ENCODE data around the gene TPRN.

TPRN gene

GRCh38 chr9:137160054-137160425 lies 40.5 kb downstream of the TPRN start:
- Mint-ChIP-seq H3K9me3 (no peaks in the 10 kb centered on the region), H3K4me1 (peaks cover 43% of the 10 kb centered on the region), H3K27ac (no peak overlapping the region), H3K4me3 (no peak overlapping the region), H3K27me3 (peaks cover 93% of the 10 kb centered on the region)
- ATAC-seq (no peak), DNase-seq (no peak)

DNA sequence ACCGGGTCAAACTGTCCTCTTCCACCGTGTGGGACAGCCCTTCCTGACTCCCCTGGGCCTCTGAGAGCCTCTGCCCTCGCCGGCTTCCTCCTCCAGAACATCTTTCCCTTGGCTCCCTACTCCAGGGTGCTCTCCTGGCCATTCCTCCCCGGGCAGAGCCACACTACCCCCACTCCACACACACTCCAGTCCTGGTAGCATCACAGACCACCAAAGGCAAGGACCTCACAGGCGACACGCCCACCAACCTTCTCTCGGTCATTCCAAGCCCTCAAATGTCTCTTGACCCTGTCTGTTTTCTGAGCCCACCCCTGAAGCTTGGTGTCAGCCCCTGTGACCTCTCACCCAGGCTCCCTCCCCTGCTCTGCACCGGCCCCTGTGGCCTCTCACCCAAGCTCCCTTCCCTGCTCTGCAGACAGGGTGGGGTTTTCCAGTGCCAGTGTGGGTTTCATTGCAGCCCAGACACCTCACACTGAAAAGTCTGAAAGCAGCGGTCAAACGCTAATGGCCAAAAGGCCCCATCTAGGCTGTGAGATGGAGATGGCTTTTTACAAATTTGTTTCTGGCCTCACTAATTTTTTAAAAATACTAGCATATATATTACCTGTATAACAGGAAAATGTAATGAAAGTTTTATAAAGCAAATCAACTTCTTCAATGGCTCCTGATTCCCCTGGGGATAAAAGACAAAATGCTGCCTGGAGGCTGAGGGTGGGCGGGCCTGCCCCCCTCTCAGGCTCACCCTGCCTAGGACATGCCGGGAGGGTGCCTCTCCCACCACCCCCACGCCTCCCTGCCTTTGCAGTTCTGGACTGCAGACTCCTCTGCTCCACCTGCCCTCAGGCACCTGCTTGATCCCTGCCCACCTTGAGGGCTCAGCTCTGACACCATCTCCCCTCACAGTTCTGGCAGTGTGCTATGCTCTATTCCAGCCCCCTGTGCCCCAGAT lies 41.2 kb downstream of the TPRN start:
- H3K27me3 Mint-ChIP-seq: peaks cover 92% of the 10 kb centered on the region
- H3K4me3 Mint-ChIP-seq: no peak overlapping the region
- no peak overlapping the region for H3K27ac Mint-ChIP-seq
- ATAC-seq: no peak
- no peaks in the 10 kb centered on the region for H3K9me3 Mint-ChIP-seq
- no peak for DNase-seq
- H3K4me1 Mint-ChIP-seq: peaks cover 43% of the 10 kb centered on the region

DNA sequence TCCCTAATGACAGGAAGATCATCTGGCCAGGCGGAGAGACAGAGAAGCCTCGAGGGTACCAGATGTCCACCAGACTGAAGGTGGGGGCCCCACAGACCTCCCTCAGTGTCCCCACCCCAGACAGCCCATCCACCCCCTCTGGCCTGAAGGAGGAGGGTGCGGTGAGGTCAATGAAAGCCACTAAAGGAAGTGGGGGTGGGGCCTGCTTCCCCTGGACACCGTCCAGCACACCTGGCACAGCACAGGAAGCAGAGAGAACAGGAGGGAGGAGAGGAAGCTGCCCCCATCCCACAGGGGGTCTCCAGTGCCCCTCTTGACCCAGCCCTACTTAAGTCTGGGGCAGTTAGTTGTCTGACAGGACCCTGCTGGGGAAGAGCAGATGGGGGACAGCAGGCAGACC lies 41.9 kb downstream of the TPRN start:
- H3K9me3 Mint-ChIP-seq: no peaks in the 10 kb centered on the region
- no peak overlapping the region for H3K27ac Mint-ChIP-seq
- H3K27me3 Mint-ChIP-seq: peaks cover 86% of the 10 kb centered on the region
- H3K4me3 Mint-ChIP-seq: no peak overlapping the region
- no peak for ATAC-seq
- H3K4me1 Mint-ChIP-seq: peaks cover 43% of the 10 kb centered on the region
- no peak for DNase-seq

- peaks cover 78% of the 10 kb centered on the region for H3K27me3 Mint-ChIP-seq
- no peaks in the 10 kb centered on the region for H3K9me3 Mint-ChIP-seq
- H3K4me1 Mint-ChIP-seq: peaks cover 43% of the 10 kb centered on the region
- no peak for DNase-seq
- no peak for ATAC-seq
- H3K27ac Mint-ChIP-seq: peak overlapping the region in 1 of 2 donors; percentile 46
- H3K4me3 Mint-ChIP-seq: peak overlapping the region in 1 of 2 donors; percentile 46
Measured at GRCh38 chr9:137157618-137158415, 42.7 kb downstream of the TPRN start.

DNA sequence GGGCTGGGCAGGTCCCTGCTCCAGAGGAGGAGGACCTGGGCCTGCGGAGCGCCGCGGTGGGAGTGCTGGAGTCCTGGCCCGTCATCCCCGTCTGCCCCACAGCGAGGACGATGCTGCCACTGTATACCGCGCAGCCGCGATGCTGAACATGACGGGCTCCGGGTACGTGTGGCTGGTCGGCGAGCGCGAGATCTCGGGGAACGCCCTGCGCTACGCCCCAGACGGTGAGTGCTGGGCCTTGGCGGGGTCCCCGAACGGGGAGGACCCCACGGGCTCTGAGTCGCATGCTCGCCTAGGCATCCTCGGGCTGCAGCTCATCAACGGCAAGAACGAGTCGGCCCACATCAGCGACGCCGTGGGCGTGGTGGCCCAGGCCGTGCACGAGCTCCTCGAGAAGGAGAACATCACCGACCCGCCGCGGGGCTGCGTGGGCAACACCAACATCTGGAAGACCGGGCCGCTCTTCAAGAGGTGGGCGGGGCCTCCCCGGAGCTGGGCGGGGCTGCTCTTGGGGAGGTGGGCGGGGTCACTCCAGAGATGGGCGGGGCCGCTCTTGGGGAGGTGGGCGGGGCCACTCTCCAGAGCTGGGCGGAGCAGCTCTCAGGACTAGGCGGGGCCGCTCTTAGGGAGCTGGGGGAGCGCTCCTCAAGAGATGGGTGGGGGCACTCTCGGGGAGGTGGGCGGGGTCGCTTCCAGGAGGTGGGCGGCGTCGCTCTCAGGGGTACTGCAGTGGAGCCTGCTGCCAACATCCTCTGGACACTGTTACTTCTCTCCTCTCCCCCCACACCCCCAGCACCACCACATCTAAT lies 43.8 kb downstream of the TPRN start:
- Mint-ChIP-seq H3K9me3 (no peaks in the 10 kb centered on the region), H3K27ac (no peak overlapping the region), H3K4me1 (peaks cover 44% of the 10 kb centered on the region), H3K4me3 (peak overlapping the region; percentile 73 to 77), H3K27me3 (peaks cover 72% of the 10 kb centered on the region)
- ATAC-seq (peak; percentile 71), DNase-seq (peak; percentile 65 to 67)

DNA sequence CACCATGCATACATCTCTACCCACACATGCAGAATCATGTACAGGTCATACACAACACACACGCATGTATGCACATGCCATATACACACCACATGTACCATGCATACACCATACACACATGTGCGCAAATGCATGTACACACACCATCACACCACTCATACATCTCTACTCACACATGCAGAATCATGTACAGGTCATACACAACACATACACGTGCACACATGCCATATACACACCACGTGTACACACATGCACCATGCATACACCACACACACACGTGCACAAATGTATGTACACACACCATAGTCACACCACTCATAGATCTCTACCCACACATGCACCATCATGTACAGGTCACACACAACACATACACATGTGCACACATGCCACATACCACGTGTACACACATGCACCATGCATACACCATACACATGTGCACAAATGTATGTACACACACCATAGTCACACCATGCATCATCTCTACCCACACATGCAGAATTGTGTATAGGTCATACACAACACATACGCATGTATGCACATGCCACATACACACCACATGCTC lies 47.6 kb downstream of the TPRN start:
- H3K4me3 Mint-ChIP-seq: no peak overlapping the region
- ATAC-seq: no peak
- peaks cover 42% of the 10 kb centered on the region for H3K4me1 Mint-ChIP-seq
- no peak overlapping the region for H3K27ac Mint-ChIP-seq
- peaks cover 44% of the 10 kb centered on the region for H3K27me3 Mint-ChIP-seq
- DNase-seq: no peak
- no peaks in the 10 kb centered on the region for H3K9me3 Mint-ChIP-seq

DNA sequence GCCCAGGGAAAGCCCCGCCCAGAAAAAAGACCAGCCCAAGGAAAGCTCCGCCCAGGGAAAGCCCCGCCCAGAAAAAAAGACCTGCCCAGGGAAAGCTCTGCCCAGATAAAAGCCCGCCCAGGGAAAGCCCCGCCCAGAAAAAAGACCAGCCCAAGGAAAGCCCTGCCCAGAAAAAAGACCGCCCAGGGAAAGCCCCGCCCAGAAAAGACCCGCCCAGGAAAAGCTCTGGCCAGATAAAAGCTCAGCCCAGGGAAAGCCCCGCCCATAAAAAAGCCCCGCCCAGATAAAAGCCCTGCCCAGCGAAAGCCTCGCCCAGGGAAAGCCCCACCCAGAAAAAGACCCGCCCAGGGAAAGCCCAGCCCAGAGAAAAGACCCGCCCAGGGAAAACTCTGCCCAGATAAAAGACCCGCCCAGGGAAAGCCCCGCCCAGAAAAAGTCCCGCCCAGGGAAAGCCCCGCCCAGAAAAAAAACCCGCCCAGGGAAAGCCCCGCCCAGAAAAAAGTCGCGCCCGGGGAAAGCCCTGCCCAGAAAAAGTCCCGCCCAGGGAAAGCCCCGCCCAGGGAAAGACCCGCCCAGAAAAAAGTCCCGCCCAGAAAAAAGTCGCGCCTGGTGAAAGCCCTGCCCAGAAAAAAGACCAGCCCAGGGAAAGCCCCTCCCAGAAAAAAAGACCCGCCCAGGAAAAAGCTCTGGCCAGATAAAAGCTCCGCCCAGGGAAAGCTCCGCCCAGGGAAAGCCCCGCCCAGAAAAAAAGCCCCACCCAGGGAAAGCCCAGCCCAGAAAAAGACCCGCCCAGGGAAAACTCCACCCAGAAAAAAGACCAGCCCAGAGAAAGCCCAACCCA lies 49.7 kb downstream of the TPRN start:
- H3K9me3 Mint-ChIP-seq: no peaks in the 10 kb centered on the region
- peak; percentile 90 to 94 for DNase-seq
- peak; percentile 62 for ATAC-seq
- H3K27me3 Mint-ChIP-seq: peaks cover 43% of the 10 kb centered on the region
- H3K4me1 Mint-ChIP-seq: peaks cover 23% of the 10 kb centered on the region
- no peak overlapping the region for H3K27ac Mint-ChIP-seq
- peak overlapping the region; percentile 54 to 59 for H3K4me3 Mint-ChIP-seq

DNA sequence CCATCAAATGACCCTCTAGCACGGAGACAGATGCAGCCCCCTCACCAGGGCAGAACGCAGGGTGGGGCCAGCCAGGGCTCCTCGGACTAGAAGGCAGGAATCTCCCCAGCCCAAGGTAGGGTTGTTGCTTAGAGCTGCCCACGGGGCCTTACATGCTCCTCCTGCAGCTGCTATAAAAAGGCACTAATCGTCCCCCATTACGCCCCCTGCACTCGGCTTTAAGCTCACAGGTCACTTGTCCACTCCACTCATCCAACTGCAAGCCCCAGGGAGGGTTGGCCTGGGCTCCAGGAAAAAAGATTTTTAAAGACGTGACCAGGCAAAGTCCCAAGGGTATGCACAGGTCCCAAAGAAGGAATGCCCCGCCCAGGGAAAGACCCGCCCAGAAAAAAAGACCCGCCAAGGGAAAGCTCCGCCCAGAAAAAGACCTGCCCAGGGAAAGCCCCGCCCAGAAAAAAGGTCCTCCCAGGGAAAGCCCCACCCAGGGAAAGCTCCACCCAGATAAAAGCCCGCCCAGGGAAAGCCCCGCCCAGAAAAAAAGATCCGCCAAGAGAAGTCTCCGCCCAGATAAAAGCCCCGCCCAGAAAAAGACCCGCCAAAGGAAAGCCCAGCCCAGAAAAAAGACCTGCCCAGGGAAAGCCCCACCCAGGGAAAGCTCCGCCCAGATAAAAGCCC lies 50.5 kb downstream of the TPRN start:
- no peak for ATAC-seq
- peaks cover 38% of the 10 kb centered on the region for H3K27me3 Mint-ChIP-seq
- peak overlapping the region; percentile 17 to 59 for H3K4me3 Mint-ChIP-seq
- peaks cover 22% of the 10 kb centered on the region for H3K4me1 Mint-ChIP-seq
- no peak overlapping the region for H3K27ac Mint-ChIP-seq
- H3K9me3 Mint-ChIP-seq: no peaks in the 10 kb centered on the region
- DNase-seq: no peak

DNA sequence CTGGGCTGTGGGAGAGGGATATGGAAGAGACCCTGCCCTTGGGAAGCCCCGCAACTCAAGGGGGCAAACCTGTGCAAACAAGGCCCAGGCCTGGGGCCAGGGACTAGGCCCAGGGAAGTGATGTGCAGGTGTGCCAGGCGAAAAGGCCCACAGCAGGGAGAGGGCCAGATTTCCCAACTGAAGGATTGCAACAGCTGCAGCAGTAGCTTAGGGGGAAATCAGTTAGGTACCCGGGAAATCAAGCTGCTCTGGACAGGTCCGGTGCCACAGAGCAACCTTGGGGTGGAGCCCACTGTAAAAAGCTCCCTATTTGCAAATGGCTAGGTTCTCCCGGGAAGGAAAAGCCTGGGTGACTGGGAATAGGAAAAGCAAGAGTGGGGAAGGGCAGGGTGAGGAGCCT lies 51.2 kb downstream of the TPRN start:
- ATAC-seq (no peak), DNase-seq (no peak)
- no peak overlapping the region for H3K4me3 Mint-ChIP-seq
- peaks cover 22% of the 10 kb centered on the region for H3K4me1 Mint-ChIP-seq
- H3K27ac Mint-ChIP-seq: no peak overlapping the region
- peaks cover 36% of the 10 kb centered on the region for H3K27me3 Mint-ChIP-seq
- H3K9me3 Mint-ChIP-seq: no peaks in the 10 kb centered on the region

GRCh38 chr9:137148661-137149060 lies 51.9 kb downstream of the TPRN start:
- ATAC-seq: no peak

DNA sequence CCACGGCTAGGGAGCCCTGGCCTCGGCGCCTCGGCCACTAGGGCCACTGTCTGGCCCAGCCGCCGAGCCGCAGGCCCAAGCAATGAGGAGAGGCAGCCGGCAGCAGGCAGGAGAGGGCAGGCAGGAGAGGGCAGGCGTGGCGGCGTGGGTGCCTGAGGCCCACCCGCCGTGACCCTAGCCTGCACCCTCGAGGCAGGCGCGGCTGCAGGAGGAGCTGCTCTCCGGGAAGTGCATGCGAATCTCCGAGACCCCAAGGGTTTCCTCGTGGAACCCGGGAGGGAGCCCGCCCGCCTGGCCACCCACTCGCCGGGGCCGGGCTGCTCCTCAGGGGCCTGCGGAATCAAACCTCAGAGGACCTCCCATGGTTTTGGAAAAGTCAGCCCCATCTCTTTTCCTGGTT lies 52.3 kb downstream of the TPRN start:
- Mint-ChIP-seq H3K27me3 (peaks cover 47% of the 10 kb centered on the region), H3K4me3 (no peak overlapping the region), H3K27ac (no peak overlapping the region), H3K9me3 (no peaks in the 10 kb centered on the region), H3K4me1 (peaks cover 22% of the 10 kb centered on the region)
- ATAC-seq (no peak), DNase-seq (no peak)

More at GRCh38 chr9:137148661-137149060, 51.9 kb downstream of the TPRN start:
- Mint-ChIP-seq H3K9me3 (no peaks in the 10 kb centered on the region), H3K4me3 (no peak overlapping the region), H3K27me3 (peaks cover 43% of the 10 kb centered on the region), H3K27ac (no peak overlapping the region), H3K4me1 (peaks cover 22% of the 10 kb centered on the region)
- no peak for DNase-seq

- H3K9me3 Mint-ChIP-seq: no peaks in the 10 kb centered on the region
- peaks cover 22% of the 10 kb centered on the region for H3K4me1 Mint-ChIP-seq
- no peak overlapping the region for H3K4me3 Mint-ChIP-seq
- no peak for DNase-seq
- H3K27me3 Mint-ChIP-seq: peaks cover 51% of the 10 kb centered on the region
- no peak for ATAC-seq
- H3K27ac Mint-ChIP-seq: no peak overlapping the region
Measured at GRCh38 chr9:137147793-137148160, 52.8 kb downstream of the TPRN start.

- no peak for ATAC-seq
- H3K27me3 Mint-ChIP-seq: peaks cover 56% of the 10 kb centered on the region
- no peak for DNase-seq
- H3K4me3 Mint-ChIP-seq: no peak overlapping the region
- peaks cover 22% of the 10 kb centered on the region for H3K4me1 Mint-ChIP-seq
- no peaks in the 10 kb centered on the region for H3K9me3 Mint-ChIP-seq
- H3K27ac Mint-ChIP-seq: no peak overlapping the region
Measured at GRCh38 chr9:137147091-137147792, 53.3 kb downstream of the TPRN start.

All from stimulated activated naive CD8-positive, alpha-beta T cell treated with anti-CD3 and anti-CD28 coated beads, Interleukin-15, amount 100 ng/mL, for 72 hours (primary cell).